ENCODE data around the gene PDE4D. TPM values are rescaled to one million over a fixed set of nuclear protein-coding genes. Genes with fewer than 3 reads are reported as not detected.

PDE4D gene
- total RNA-seq, 1 donor from 2014 or later: 7.6 TPM

- no peak for DNase-seq (ENCODE audit: low spot score, unreplicated experiment)
- Mint-ChIP-seq H3K9me3 (ENCODE audit: low read depth) (no peaks in the 10 kb centered on the region), H3K27ac (no peak overlapping the region), H3K4me3 (ENCODE audit: low read depth) (no peak overlapping the region), H3K4me1 (ENCODE audit: low read depth) (no peaks in the 10 kb centered on the region), H3K36me3 (ENCODE audit: insufficient read depth) (no peaks in the 10 kb centered on the region), H3K27me3 (peaks cover 2% of the 10 kb centered on the region)
- TF ChIP-seq CTCF (IDR thresholded peaks at IDR 0.05; ENCODE audit: unreplicated experiment): no peak
Measured at GRCh38 chr5:59704936-59705335, 188.6 kb downstream of the PDE4D start.

GRCh38 chr5:59703789-59704188 lies 189.7 kb downstream of the PDE4D start:
- no peaks in the 10 kb centered on the region for H3K9me3 Mint-ChIP-seq (ENCODE audit: low read depth)
- no peak for TF ChIP-seq CTCF (IDR thresholded peaks at IDR 0.05; ENCODE audit: unreplicated experiment)
- H3K27me3 Mint-ChIP-seq: no peaks in the 10 kb centered on the region
- no peak overlapping the region for H3K4me3 Mint-ChIP-seq (ENCODE audit: low read depth)
- H3K36me3 Mint-ChIP-seq (ENCODE audit: insufficient read depth): no peaks in the 10 kb centered on the region
- H3K27ac Mint-ChIP-seq: no peak overlapping the region
- DNase-seq (ENCODE audit: low spot score, unreplicated experiment): no peak
- H3K4me1 Mint-ChIP-seq (ENCODE audit: low read depth): no peaks in the 10 kb centered on the region

GRCh38 chr5:59698207-59699178 lies 195.0 kb downstream of the PDE4D start:
- no peak overlapping the region for H3K27ac Mint-ChIP-seq
- H3K4me1 Mint-ChIP-seq (ENCODE audit: low read depth): no peaks in the 10 kb centered on the region
- H3K9me3 Mint-ChIP-seq (ENCODE audit: low read depth): no peaks in the 10 kb centered on the region
- no peak for TF ChIP-seq CTCF (IDR thresholded peaks at IDR 0.05; ENCODE audit: unreplicated experiment)
- no peak for DNase-seq (ENCODE audit: low spot score, unreplicated experiment)
- no peaks in the 10 kb centered on the region for H3K36me3 Mint-ChIP-seq (ENCODE audit: insufficient read depth)
- H3K4me3 Mint-ChIP-seq (ENCODE audit: low read depth): no peak overlapping the region
- H3K27me3 Mint-ChIP-seq: no peaks in the 10 kb centered on the region

- H3K9me3 Mint-ChIP-seq (ENCODE audit: low read depth): peaks cover 3% of the 10 kb centered on the region
- no peak overlapping the region for H3K27ac Mint-ChIP-seq
- DNase-seq (ENCODE audit: low spot score, unreplicated experiment): no peak
- TF ChIP-seq CTCF (IDR thresholded peaks at IDR 0.05; ENCODE audit: unreplicated experiment): no peak
- H3K36me3 Mint-ChIP-seq (ENCODE audit: insufficient read depth): no peaks in the 10 kb centered on the region
- no peaks in the 10 kb centered on the region for H3K4me1 Mint-ChIP-seq (ENCODE audit: low read depth)
- no peak overlapping the region for H3K4me3 Mint-ChIP-seq (ENCODE audit: low read depth)
- H3K27me3 Mint-ChIP-seq: no peaks in the 10 kb centered on the region
Measured at GRCh38 chr5:59694411-59694810, 199.1 kb downstream of the PDE4D start.

- Mint-ChIP-seq H3K36me3 (ENCODE audit: insufficient read depth) (no peaks in the 10 kb centered on the region), H3K9me3 (ENCODE audit: low read depth) (peaks cover 3% of the 10 kb centered on the region), H3K4me3 (ENCODE audit: low read depth) (no peak overlapping the region), H3K4me1 (ENCODE audit: low read depth) (no peaks in the 10 kb centered on the region), H3K27ac (no peak overlapping the region), H3K27me3 (no peaks in the 10 kb centered on the region)
- DNase-seq (ENCODE audit: low spot score, unreplicated experiment): no peak
- no peak for TF ChIP-seq CTCF (IDR thresholded peaks at IDR 0.05; ENCODE audit: unreplicated experiment)
Measured at GRCh38 chr5:59693492-59694309, 199.8 kb downstream of the PDE4D start.

Data from progenitor cell of endocrine pancreas (in vitro differentiated cells).